SIG-M5 treated with dmso at 0.1 percent for 504 hours (cell line): Measurements from ENCODE around the gene FAM187B.
"Not testable (repeated sequence)": the region's sequence is repeated elsewhere in the genome, so short reads cannot be mapped to it uniquely, and the experiment has no call there.

Source experiments
- DNase-seq: peaks from one replicate; lab custom pipeline; 2025; ENCODE audit not compliant: unreplicated experiment; lab: John Stamatoyannopoulos, UW

FAM187B gene

GRCh38 chr19:35236638-35237400 lies 8.3 kb upstream of the FAM187B start:
- DNase-seq, result no peak

DNA sequence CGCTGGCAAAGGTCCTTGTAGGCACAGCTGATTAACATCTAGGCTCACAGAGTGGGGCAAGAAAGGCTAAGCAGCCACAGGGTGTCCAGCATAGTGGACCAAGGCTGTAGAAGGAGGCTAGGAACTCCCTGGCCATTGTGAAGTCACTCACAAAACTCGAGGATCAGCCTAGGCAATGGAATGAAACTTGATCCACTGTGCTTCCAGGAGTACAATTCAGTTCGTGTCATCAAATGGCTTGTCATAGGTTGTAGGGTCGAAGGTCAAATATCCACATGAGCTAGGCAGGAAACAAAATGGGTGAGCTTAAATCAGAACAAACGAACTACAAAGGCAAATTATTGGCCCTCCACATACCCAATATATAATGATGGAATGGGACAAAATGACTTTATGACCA lies 4.4 kb upstream of the FAM187B start:
- no peak for DNase-seq

DNA sequence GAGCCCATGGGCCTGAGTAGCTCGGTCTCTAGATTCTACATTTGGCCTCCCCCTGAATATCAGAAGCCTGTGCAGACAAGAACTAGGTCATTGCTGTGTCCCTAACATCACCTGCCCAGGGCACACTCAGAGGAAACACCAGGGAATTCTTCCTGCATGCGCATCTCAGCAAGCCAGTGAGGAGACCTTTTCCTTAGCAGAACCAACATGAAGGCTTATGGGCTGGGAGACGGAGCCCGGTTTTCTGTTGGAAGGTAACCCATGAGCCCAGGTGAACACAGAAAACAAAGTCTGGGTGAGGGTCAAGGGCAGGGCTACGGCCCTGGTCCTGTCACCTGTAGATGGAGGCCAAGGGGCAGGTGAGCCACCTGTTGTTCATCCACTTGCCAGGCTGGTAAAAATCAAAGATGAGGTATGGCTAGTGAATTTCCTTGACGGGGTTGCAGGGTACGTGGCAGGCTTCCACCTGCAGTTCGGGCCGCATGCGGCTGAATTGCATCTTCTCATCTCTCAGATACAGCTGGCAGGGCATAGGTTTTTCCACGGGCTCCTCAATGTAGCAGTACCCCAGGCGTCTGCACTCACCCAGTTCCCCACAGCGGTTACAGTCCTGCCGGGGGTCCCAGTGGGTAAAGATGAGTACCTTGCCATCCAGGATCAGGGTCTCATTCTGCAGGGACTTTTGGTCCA lies 3.6 kb upstream of the FAM187B start:
- DNase-seq, result no peak

GRCh38 chr19:35229601-35230000 lies 1.1 kb upstream of the FAM187B start:
- DNase-seq, result no peak

DNA sequence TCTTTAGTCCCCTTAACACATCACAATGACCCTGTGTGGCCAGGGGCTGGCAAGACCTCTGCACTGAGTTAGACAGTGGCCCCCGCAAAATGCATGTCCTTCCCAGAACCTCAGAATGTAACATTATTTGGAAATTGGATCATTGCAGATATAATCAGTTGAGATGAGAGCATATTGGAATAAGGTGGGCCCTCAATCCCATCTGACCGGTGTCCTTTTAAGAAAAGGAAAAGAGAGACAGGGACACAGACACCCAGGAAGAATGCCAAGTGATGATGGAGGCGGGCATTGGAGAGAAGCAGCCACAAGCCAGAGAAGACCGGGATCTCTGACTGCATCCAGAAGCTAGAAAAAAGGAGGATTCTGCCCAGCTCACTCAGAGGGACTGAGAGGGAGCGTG lies 1.8 kb downstream of the FAM187B start:
- no peak for DNase-seq

DNA sequence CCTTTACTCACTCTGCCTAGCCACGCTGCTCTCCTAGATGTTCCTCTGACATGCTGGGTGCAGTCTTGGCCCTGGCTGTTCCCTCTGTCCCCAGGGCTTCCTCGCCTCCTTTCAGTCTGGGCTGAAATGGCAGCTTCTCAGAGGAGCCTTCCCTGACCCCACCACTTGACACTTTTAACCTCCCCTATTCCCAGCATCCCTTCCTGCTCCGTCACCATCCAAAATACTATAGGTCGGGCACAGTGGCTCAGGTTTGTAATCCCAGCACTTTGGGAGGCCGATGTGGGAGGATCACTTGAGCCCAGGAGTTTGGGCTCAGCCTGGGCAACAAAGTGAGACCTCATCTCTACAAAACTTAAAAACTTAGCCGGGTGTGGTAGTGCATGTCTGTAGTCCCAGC lies 2.6 kb downstream of the FAM187B start:
- no peak for DNase-seq

DNA sequence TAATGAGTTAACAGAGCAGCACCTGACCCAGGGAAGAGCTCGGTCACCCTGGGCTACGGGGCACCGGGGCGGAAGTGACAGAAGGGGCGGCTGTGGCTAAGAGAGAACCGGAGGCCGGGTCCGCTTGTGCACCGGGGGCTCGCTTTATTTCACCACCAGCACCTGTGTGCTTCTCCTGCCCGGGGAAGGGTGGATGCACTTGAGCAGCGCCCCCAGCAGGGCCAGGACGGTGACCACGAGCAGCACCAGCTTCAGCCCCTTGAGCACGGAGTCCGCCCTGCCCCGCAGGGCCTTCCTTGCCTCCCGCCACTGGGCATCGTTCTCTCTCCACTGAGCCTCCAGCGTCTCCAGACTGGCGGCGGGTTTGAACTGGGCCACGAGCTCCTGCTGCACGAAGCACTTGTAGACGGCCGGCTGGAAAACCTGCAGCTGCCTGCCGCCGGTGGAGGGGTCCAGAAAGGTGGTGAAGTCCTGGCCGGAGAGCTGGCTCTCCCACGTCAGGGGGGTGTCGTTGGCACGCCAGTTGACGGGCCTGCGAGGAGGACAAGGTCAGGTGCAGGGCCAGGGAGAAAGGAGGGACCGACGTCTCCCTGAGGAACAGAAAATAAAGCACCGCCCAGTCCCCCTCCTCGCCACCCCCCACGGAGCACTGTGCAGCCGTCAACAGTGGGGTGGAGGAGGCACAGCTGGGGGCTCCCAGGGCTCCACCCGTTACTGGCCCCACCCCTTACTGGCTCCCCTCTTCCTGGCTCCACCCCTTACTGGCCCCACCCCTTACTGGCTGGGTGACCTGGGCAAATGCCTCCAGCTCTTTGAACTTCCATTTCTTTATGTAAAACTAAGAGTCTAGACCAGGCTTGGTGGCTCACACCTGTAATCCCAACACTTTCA lies 3.6 kb downstream of the FAM187B start:
- DNase-seq, result no peak

GRCh38 chr19:35223862-35224505 lies 4.6 kb downstream of the FAM187B start:
- no peak for DNase-seq

DNA sequence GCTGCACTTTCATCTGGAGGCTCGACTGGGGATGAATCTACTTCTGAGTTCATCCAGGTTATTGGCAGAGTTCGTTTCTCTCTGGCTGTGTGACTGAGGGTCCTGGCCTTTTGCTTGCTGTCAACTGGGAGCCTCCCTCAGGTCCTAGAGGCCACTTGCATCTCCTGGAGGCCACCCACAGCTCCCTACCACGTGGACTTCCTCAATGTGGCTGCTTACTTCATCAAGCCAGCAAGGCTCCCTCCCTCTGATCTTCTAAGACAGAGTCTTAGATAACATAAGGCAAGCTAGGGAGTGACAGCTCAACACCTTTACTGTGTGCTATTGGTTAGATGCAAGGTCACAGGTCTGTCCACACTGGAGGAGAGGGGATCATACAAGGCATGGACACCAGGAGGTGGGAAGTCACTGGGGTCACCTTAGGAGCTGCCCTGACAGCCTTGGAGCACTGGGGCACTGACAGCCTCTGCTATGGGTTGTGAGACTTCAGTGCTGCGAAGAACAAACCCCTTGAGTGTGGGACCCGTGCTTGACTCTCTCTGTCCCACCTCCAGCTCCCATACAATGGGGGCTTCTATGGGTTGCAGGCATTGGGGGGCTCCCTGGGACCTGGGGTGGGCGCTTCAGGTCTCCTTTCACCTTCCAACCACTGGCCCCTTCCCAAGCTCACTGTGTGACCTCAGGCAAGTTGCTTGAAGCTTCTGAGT lies 5.3 kb downstream of the FAM187B start:
- peak; percentile 19 for DNase-seq

- no peak for DNase-seq
Observed at GRCh38 chr19:35222373-35223015, 6.0 kb downstream of the FAM187B start.

DNA sequence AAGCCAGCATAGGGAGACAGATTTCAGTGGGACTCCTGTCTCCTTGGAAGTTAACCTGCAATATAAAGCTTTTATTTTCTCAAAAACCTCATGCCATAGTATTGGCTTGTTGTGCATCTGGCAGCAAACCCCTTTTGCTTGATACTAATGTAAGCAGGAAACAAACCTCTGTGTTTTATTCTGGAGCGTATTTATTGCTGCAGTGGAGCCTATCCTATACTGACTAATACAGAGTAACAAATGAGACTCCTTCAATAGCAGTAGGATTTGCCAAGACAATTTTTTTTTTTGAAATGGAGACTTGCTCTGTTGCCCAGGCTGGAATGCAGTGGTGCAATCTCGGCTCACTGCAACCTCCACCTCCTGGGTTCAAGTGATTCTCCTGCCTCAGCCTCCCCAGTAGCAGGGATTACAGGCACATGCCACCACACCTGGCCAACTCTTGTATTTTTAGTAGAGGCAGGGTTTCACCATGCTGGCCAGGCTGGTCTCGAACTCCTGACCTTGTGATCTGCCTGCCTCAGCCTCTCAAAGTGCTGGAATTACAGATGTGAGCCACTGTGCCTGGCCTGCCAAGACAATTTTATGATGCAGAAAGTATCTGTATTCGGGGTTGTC lies 7.5 kb downstream of the FAM187B start:
- not testable (repeated sequence) for DNase-seq

DNA sequence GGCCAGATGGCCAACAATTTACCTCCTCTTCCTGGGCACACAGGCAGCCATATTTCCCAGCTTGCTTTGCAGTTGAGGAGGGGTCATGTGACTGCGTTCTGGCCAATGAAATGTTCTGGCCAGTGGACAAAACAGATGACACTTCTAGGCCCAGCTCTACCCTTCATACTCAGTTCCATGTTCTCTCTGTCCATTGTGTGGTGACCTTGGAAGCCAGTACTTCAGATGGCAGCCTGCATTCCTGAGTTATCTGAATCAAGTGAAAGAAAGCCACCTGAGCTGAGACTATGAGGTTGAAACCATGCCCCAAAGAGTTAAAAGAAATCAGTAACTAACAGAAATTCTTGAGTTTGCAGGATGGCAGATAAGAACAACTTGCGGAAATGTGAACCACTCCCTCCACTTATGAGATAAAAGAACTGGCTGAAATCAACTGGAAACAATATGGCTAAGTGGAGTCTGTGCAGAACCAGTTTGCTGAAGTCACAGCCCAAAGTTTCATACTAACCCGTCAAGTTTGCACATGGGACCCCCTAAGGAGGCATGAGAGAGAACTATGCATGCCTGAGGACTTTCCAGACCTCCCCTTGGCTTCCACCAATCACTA lies 8.1 kb downstream of the FAM187B start:
- no peak for DNase-seq

DNA sequence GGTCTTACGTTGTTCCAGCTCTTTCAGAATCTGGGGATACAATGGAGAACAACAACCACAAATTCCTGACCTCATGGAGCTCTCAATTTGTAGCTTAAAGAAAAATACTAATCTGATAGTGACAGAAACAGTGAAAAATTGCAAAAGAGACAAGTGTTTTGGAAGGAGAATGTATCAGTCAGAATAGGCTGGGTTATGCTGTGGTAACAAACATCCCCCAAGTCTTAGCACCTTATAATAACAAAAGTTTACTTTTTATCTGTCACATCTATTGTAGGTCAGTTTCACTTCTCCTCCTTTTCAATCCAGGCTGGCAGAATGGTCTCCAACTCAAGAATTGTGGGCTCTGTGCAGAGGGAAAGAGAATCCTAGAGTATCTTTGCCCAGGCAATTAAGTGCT lies 9.5 kb downstream of the FAM187B start:
- DNase-seq, result no peak

GRCh38 chr19:35217649-35217990 lies 10.9 kb downstream of the FAM187B start:
- no peak for DNase-seq

GRCh38 chr19:35216833-35217648 lies 11.5 kb downstream of the FAM187B start:
- DNase-seq, result no peak

DNA sequence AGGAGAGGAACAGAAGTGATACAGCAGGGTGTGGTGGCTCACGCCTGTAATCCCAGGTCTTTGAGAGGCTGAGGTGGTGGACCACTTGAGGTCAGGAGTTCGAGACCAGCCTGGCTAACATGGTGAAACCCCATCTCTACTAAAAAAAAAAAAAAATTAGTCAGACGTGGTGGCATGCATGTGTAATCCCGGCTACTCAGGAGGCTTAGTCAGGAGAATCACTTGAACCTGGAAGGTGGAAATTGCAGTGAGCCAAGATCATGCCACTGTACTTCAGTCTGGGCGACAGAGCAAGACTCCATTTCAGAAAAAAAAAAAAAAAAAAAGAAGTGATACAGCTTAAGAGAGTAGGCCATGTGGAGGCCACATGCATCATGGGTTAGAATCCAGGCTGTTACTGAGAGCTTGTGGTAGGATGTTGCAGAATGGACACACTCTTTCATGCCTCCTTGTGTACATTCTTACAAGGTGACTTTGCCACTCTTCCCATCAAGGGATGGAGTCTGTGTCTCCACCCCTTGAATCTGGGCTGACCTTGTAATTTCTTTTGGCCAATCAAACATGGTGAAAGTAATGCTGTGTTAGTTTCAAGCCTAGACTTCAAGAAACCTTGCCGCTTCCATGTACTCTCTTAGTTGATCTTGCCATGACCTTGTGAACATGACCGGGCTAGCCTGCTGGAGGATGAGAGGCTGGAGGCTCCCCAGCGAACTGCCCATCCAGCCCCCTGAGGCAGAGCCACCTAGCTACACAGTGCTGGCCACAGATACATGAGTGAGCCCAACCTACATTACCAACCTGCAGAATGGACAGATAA lies 12.3 kb downstream of the FAM187B start:
- no peak for DNase-seq

GRCh38 chr19:35214766-35215422 lies 13.6 kb downstream of the FAM187B start:
- no peak for DNase-seq
